DOHH2 (cell line): ENCODE results near the gene PTPRN2.

Experiments
- H3F3A ChIP-seq: fragments of 200-600 bp; sonication (generic), shearing (Covaris generic); 2 replicates; pipeline ENCODE4 v1.6.0; 2016; ENCODE audit warnings: antibody characterized with exemption, mild to moderate bottlenecking; ENCODE audit not compliant: control insufficient read depth, insufficient read depth
- H3K27ac ChIP-seq: fragments of 200-600 bp; sonication (generic); 2 replicates; pipeline ENCODE4 v1.5.1; 2014; ENCODE audit warnings: low read depth, mild to moderate bottlenecking, low read length, moderate library complexity
- H3K27me3 ChIP-seq: fragments of 200-600 bp; sonication (generic); 2 replicates; pipeline ENCODE4 v1.6.1; 2014; ENCODE audit warnings: mild to moderate bottlenecking, low read length, mixed read lengths; ENCODE audit not compliant: control insufficient read depth
- H3K36me3 ChIP-seq: fragments of 200-600 bp; sonication (generic); 2 replicates; pipeline ENCODE4 v1.6.1; 2014; ENCODE audit warnings: mild to moderate bottlenecking, low read length, moderate library complexity, mixed read lengths; ENCODE audit not compliant: control insufficient read depth
- H3K4me1 ChIP-seq: fragments of 200-600 bp; sonication (generic); 2 replicates; pipeline ENCODE4 v1.6.1; 2014; ENCODE audit warnings: mild to moderate bottlenecking, low read length, mixed read lengths; ENCODE audit not compliant: control insufficient read depth
- H3K4me2 ChIP-seq: fragments of 200-600 bp; sonication (generic); 2 replicates; pipeline ENCODE4 v1.6.0; 2014; ENCODE audit warnings: mild to moderate bottlenecking, low read length, moderate library complexity
- H3K4me3 ChIP-seq: fragments of 200-600 bp; sonication (generic); 2 replicates; pipeline ENCODE4 v1.5.1; 2014; ENCODE audit warnings: mild to moderate bottlenecking, low read length, mixed read lengths
- H3K79me2 ChIP-seq: fragments of 200-600 bp; sonication (generic); 2 replicates; pipeline ENCODE4 v1.6.1; 2014; ENCODE audit warnings: mild to moderate bottlenecking, low read length, mixed read lengths; ENCODE audit not compliant: control insufficient read depth
- H3K9me2 ChIP-seq: fragments of 200-600 bp; sonication (generic); replicated peaks from 2 replicates; pipeline ENCODE4 v1.6.1; 2014; ENCODE audit warnings: mild to moderate bottlenecking, low read length, mixed read lengths; ENCODE audit not compliant: control insufficient read depth
- H3K9me3 ChIP-seq: fragments of 200-600 bp; sonication (generic); 2 replicates; pipeline ENCODE4 v1.6.1; 2014; ENCODE audit warnings: antibody characterized with exemption, low read length, mixed read lengths; ENCODE audit not compliant: control insufficient read depth, insufficient read depth
- H4K20me1 ChIP-seq: fragments of 200-600 bp; sonication (generic); 2 replicates; pipeline ENCODE4 v1.6.0; 2014; ENCODE audit warnings: low read depth, mild to moderate bottlenecking, antibody characterized with exemption, low read length, moderate library complexity; ENCODE audit not compliant: control insufficient read depth, insufficient read depth
- CTCF ChIP-seq: fragments of 200-600 bp; sonication (generic); IDR thresholded peaks from one replicate; pipeline ENCODE4 v1.5.1; 2014; ENCODE audit warnings: antibody characterized with exemption, mild to moderate bottlenecking, low read depth, low read length; ENCODE audit not compliant: poor library complexity, severe bottlenecking
- EZH2phosphoT487 ChIP-seq: fragments of 200-600 bp; sonication (generic); IDR thresholded peaks from 2 replicates; pipeline ENCODE4 v1.6.1; 2017; ENCODE audit warnings: borderline replicate concordance, mild to moderate bottlenecking, antibody characterized with exemption, low read length, moderate library complexity, mixed read lengths

The PTPRN2 gene

GRCh38 chr7:157516311-157516710 lies 1071.3 kb downstream of the PTPRN2 start:
- Histone ChIP-seq H3K4me2 (no peak overlapping the region), H3K27ac (no peak overlapping the region), H4K20me1 (no peaks in the 10 kb centered on the region), H3F3A (no peaks in the 10 kb centered on the region), H3K9me3 (no peaks in the 10 kb centered on the region), H3K36me3 (no peaks in the 10 kb centered on the region), H3K79me2 (no peaks in the 10 kb centered on the region), H3K4me3 (no peak overlapping the region), H3K4me1 (peaks cover 12% of the 10 kb centered on the region), H3K9me2 (no peaks in the 10 kb centered on the region), H3K27me3 (no peaks in the 10 kb centered on the region)
- TF ChIP-seq CTCF, result no peak
- TF ChIP-seq EZH2phosphoT487, result no peak

GRCh38 chr7:157515342-157516041 lies 1072.1 kb downstream of the PTPRN2 start:
- no peak overlapping the region for H3K27ac ChIP-seq
- H3K79me2 ChIP-seq, result no peaks in the 10 kb centered on the region
- no peaks in the 10 kb centered on the region for H3K9me2 ChIP-seq
- H3K36me3 ChIP-seq, result no peaks in the 10 kb centered on the region
- no peak for TF ChIP-seq CTCF
- TF ChIP-seq EZH2phosphoT487, result no peak
- peaks cover 10% of the 10 kb centered on the region for H3K4me1 ChIP-seq
- no peak overlapping the region for H3K4me3 ChIP-seq
- H4K20me1 ChIP-seq, result no peaks in the 10 kb centered on the region
- no peak overlapping the region for H3K4me2 ChIP-seq
- no peaks in the 10 kb centered on the region for H3F3A ChIP-seq
- H3K9me3 ChIP-seq, result no peaks in the 10 kb centered on the region
- no peaks in the 10 kb centered on the region for H3K27me3 ChIP-seq

GRCh38 chr7:157514746-157515145 lies 1072.9 kb downstream of the PTPRN2 start:
- Histone ChIP-seq H4K20me1 (no peaks in the 10 kb centered on the region), H3K4me3 (no peak overlapping the region), H3K36me3 (no peaks in the 10 kb centered on the region), H3K9me3 (no peaks in the 10 kb centered on the region), H3K27me3 (no peaks in the 10 kb centered on the region), H3K9me2 (no peaks in the 10 kb centered on the region), H3K27ac (no peak overlapping the region), H3K4me1 (peaks cover 2% of the 10 kb centered on the region), H3K4me2 (no peak overlapping the region), H3K79me2 (no peaks in the 10 kb centered on the region), H3F3A (no peaks in the 10 kb centered on the region)
- TF ChIP-seq EZH2phosphoT487 (no peak), CTCF (no peak)
